SU-DHL-6 (cell line): ENCODE data around the gene OXER1.

ENCODE experiments used
- H2AFZ ChIP-seq: fragments of 200-600 bp; sonication (generic); 2 replicates; pipeline ENCODE4 v1.6.1; 2014; ENCODE audit warnings: low read depth, mild to moderate bottlenecking, moderate library complexity, mixed read lengths, antibody characterized with exemption, low read length; ENCODE audit not compliant: severe bottlenecking
- H3F3A ChIP-seq: fragments of 200-600 bp; shearing (Covaris generic); 2 replicates; pipeline ENCODE4 v1.6.0; 2016; ENCODE audit warnings: antibody characterized with exemption, mild to moderate bottlenecking; ENCODE audit not compliant: insufficient read depth
- H3K27ac ChIP-seq: fragments of 200-600 bp; sonication (generic); 2 replicates; pipeline ENCODE4 v1.5.1; 2016; ENCODE audit warnings: low read depth, mild to moderate bottlenecking, low read length, moderate library complexity, mixed read lengths
- H3K27me3 ChIP-seq: fragments of 200-600 bp; sonication (generic), shearing (Covaris generic); 2 replicates; pipeline ENCODE4 v1.6.0; 2014; ENCODE audit warnings: mild to moderate bottlenecking, low read length
- H3K36me3 ChIP-seq: fragments of 200-600 bp; sonication (generic); 2 replicates; pipeline ENCODE4 v1.6.1; 2014; ENCODE audit warnings: mild to moderate bottlenecking, low read length, mixed read lengths
- H3K4me2 ChIP-seq: fragments of 300-600, 200-600 bp; shearing (Covaris generic), sonication (generic); 2 replicates; pipeline ENCODE4 v1.6.0; 2014; ENCODE audit warnings: low read length, low read depth, mild to moderate bottlenecking; ENCODE audit not compliant: poor library complexity, severe bottlenecking
- H3K4me3 ChIP-seq: fragments of 200-600 bp; sonication (generic); 2 replicates; pipeline ENCODE4 v1.5.1; 2014; ENCODE audit warnings: antibody characterized with exemption, low read length, mild to moderate bottlenecking, mixed read lengths; ENCODE audit not compliant: insufficient read depth, poor library complexity, severe bottlenecking
- H3K79me2 ChIP-seq: fragments of 200-600 bp; sonication (generic); 2 replicates; pipeline ENCODE4 v1.6.1; 2014; ENCODE audit warnings: mild to moderate bottlenecking, low read length, moderate library complexity; ENCODE audit not compliant: insufficient read depth
- H3K9ac ChIP-seq: fragments of 200-600 bp; sonication (generic); 2 replicates; pipeline ENCODE4 v1.7.0; 2014; ENCODE audit warnings: mild to moderate bottlenecking, low read length
- H3K9me2 ChIP-seq: fragments of 200-600 bp; sonication (generic); replicated peaks from 2 replicates; pipeline ENCODE4 v1.6.1; 2014; ENCODE audit warnings: low read length; ENCODE audit not compliant: insufficient read depth
- H3K9me3 ChIP-seq: fragments of 200-600 bp; sonication (generic); 2 replicates; pipeline ENCODE4 v1.6.1; 2014; ENCODE audit warnings: low read length, mixed read lengths; ENCODE audit not compliant: insufficient read depth
- H4K20me1 ChIP-seq: fragments of 200-600 bp; sonication (generic); 2 replicates; pipeline ENCODE4 v1.6.1; 2014; ENCODE audit warnings: low read depth, mild to moderate bottlenecking, antibody characterized with exemption, low read length, moderate library complexity, mixed read lengths
- CTCF ChIP-seq: fragments of 200-600 bp; sonication (generic); IDR thresholded peaks from one replicate; pipeline ENCODE4 v1.5.1; 2017; ENCODE audit warnings: antibody characterized with exemption, mild to moderate bottlenecking, low read length, moderate library complexity; ENCODE audit not compliant: insufficient read depth, poor library complexity, severe bottlenecking
- EZH2phosphoT487 ChIP-seq: fragments of 200-600 bp; sonication (generic), shearing (Covaris generic); conservative IDR thresholded peaks from 2 replicates; pipeline ENCODE4 v1.6.1; 2018; ENCODE audit warnings: mild to moderate bottlenecking, antibody characterized with exemption, low read length, moderate library complexity, mixed read lengths

Gene OXER1

GRCh38 chr2:42747422-42747821 lies 16.5 kb downstream of the OXER1 start:
- Histone ChIP-seq H3K9me2 (no peaks in the 10 kb centered on the region), H3K9me3 (no peaks in the 10 kb centered on the region), H3K36me3 (no peaks in the 10 kb centered on the region), H3K4me3 (no peak overlapping the region), H3F3A (peaks cover under 1% of the 10 kb centered on the region; the same call in 1 of the 2 replicates), H3K27me3 (no peaks in the 10 kb centered on the region), H4K20me1 (no peaks in the 10 kb centered on the region), H3K4me2 (no peak overlapping the region), H3K27ac (no peak overlapping the region), H3K79me2 (no peaks in the 10 kb centered on the region), H3K9ac (no peak overlapping the region), H2AFZ (no peak overlapping the region)
- no peak for TF ChIP-seq CTCF
- TF ChIP-seq EZH2phosphoT487, result no peak

- Histone ChIP-seq H3K27ac (no peak overlapping the region), H3F3A (no peaks in the 10 kb centered on the region), H3K9me3 (no peaks in the 10 kb centered on the region), H3K9ac (no peak overlapping the region), H2AFZ (no peak overlapping the region), H3K36me3 (0 out of 2 replicates have a peak, but pooled peaks cover 4% of the 10 kb centered on the region), H3K9me2 (no peaks in the 10 kb centered on the region), H3K27me3 (no peaks in the 10 kb centered on the region), H3K4me2 (no peak overlapping the region), H3K79me2 (no peaks in the 10 kb centered on the region), H3K4me3 (no peak overlapping the region), H4K20me1 (no peaks in the 10 kb centered on the region)
- no peak for TF ChIP-seq CTCF
Observed at GRCh38 chr2:42744545-42745082, 19.3 kb downstream of the OXER1 start.

- Histone ChIP-seq H3K27ac (no peak overlapping the region), H3K79me2 (no peaks in the 10 kb centered on the region), H3K4me3 (no peak overlapping the region), H3K27me3 (no peaks in the 10 kb centered on the region), H4K20me1 (no peaks in the 10 kb centered on the region), H3K9me2 (no peaks in the 10 kb centered on the region), H3K36me3 (0 out of 2 replicates have a peak, but pooled peaks cover 6% of the 10 kb centered on the region), H2AFZ (no peak overlapping the region), H3K9ac (no peak overlapping the region), H3K9me3 (no peaks in the 10 kb centered on the region), H3F3A (no peaks in the 10 kb centered on the region), H3K4me2 (no peak overlapping the region)
- TF ChIP-seq CTCF (no peak), EZH2phosphoT487 (no peak)
Observed at GRCh38 chr2:42743659-42743990, 20.3 kb downstream of the OXER1 start.
